Neural cell (in vitro differentiated cells): Measurements from ENCODE around the gene CAPN15. TPM values are rescaled to one million over a fixed set of nuclear protein-coding genes. Genes with fewer than 3 reads are reported as not detected.

ENCODE experiments used
- H2AFZ ChIP-seq: fragments of 200-600, 300-800 bp; sonication (generic), shearing (Covaris generic); 2 replicates; pipeline ENCODE4 v1.6.0; 2014; ENCODE audit warnings: low read depth, mild to moderate bottlenecking, antibody characterized with exemption, low read length, moderate library complexity
- H3F3A ChIP-seq: fragments of 200-600 bp; shearing (Covaris generic); 2 replicates; pipeline ENCODE4 v1.6.1; 2016; ENCODE audit warnings: mild to moderate bottlenecking, moderate library complexity, mixed read lengths, antibody characterized with exemption, low read length; ENCODE audit not compliant: insufficient read depth, poor library complexity, severe bottlenecking
- H3K27ac ChIP-seq: fragments of 200-600, 300-800 bp; sonication (generic), shearing (Covaris generic); 2 replicates; pipeline ENCODE4 v1.5.1; 2014; ENCODE audit warnings: mild to moderate bottlenecking, low read length, moderate library complexity
- H3K27me3 ChIP-seq: fragments of 300-800, 200-600 bp; sonication (generic), shearing (Covaris generic); 2 replicates; pipeline ENCODE4 v1.6.0; 2014; ENCODE audit warnings: mild to moderate bottlenecking, low read depth, low read length, moderate library complexity; ENCODE audit not compliant: insufficient read depth
- H3K36me3 ChIP-seq: fragments of 300-800, 200-600 bp; sonication (generic), shearing (Covaris generic); 2 replicates; pipeline ENCODE4 v1.5.1; 2014; ENCODE audit warnings: mild to moderate bottlenecking, antibody characterized with exemption, low read length, moderate library complexity; ENCODE audit not compliant: insufficient read depth
- H3K4me2 ChIP-seq: fragments of 300-800, 200-600 bp; sonication (generic), shearing (Covaris generic); 2 replicates; pipeline ENCODE4 v1.6.0; 2014; ENCODE audit warnings: mild to moderate bottlenecking, low read length
- H3K4me3 ChIP-seq: fragments of 300-800, 200-600 bp; sonication (generic), shearing (Covaris generic); 2 replicates; pipeline ENCODE4 v1.5.1; 2014; ENCODE audit warnings: mild to moderate bottlenecking, low read length, moderate library complexity
- H3K79me2 ChIP-seq: fragments of 200-600 bp; shearing (Covaris generic); replicated peaks from 2 replicates; pipeline ENCODE4 v1.6.0; 2014; ENCODE audit warnings: mild to moderate bottlenecking, low read length, moderate library complexity; ENCODE audit not compliant: insufficient read depth
- H3K9ac ChIP-seq: fragments of 300-800, 200-600 bp; sonication (generic), shearing (Covaris generic); 2 replicates; pipeline ENCODE4 v1.6.1; 2016; ENCODE audit warnings: mild to moderate bottlenecking, low read length, mixed read lengths
- H3K9me2 ChIP-seq: fragments of 200-600 bp; shearing (Covaris generic); 2 replicates; pipeline ENCODE4 v1.6.1; 2016; ENCODE audit warnings: mild to moderate bottlenecking, low read length, mixed read lengths; ENCODE audit not compliant: insufficient read depth
- H3K9me3 ChIP-seq: fragments of 200-600, 300-800 bp; sonication (generic), shearing (Covaris generic); 2 replicates; pipeline ENCODE4 v1.6.1; 2016; ENCODE audit warnings: mild to moderate bottlenecking, mixed run types, low read length, moderate library complexity, mixed read lengths
- H4K20me1 ChIP-seq: fragments of 200-600 bp; shearing (Covaris generic); 2 replicates; pipeline ENCODE4 v1.6.1; 2016; ENCODE audit warnings: mild to moderate bottlenecking, mixed run types; ENCODE audit not compliant: insufficient read depth
- EP300 ChIP-seq: fragments of 450-650 bp; conservative IDR thresholded peaks from 2 replicates; pipeline ENCODE4 v1.6.1; 2014; ENCODE audit warnings: antibody characterized with exemption, mild to moderate bottlenecking, moderate library complexity; ENCODE audit not compliant: poor library complexity, severe bottlenecking
- EZH2 ChIP-seq: fragments of 200-600, 300-800 bp; shearing (Covaris generic), sonication (generic); IDR thresholded peaks from 2 replicates; pipeline ENCODE4 v1.6.1; 2014; ENCODE audit warnings: antibody characterized with exemption, low read length, borderline replicate concordance, mild to moderate bottlenecking; ENCODE audit not compliant: insufficient read depth, poor library complexity, severe bottlenecking
- MXI1 ChIP-seq: fragments of 450-650 bp; conservative IDR thresholded peaks from 2 replicates; pipeline ENCODE4 v1.6.1; 2014; ENCODE audit warnings: antibody characterized with exemption, mild to moderate bottlenecking; ENCODE audit not compliant: poor library complexity, severe bottlenecking
- POLR2AphosphoS5 ChIP-seq: IDR thresholded peaks from 2 replicates; pipeline ENCODE4 v1.6.1; 2012
- RAD21 ChIP-seq: fragments of 450-650 bp; conservative IDR thresholded peaks from 2 replicates; pipeline ENCODE4 v1.6.1; 2014; ENCODE audit warnings: antibody characterized with exemption, mild to moderate bottlenecking, moderate library complexity
- SMC3 ChIP-seq: fragments of 450-650 bp; conservative IDR thresholded peaks from 2 replicates; pipeline ENCODE4 v1.6.1; 2014; ENCODE audit warnings: antibody characterized with exemption, mild to moderate bottlenecking, moderate library complexity; ENCODE audit not compliant: poor library complexity
- TAF1 ChIP-seq: IDR thresholded peaks from 2 replicates; pipeline ENCODE4 v1.6.1; 2012; ENCODE audit warnings: low read depth
- polyA plus RNA-seq: library from polyadenylated mRNA; depleted of rRNA; stranded (reverse); fragments of >200 nt; gene quantifications from 2 replicates; pipeline ENCODE4 v1.2.3, GENCODE V29; 2014
- TF ChIP-seq, protein P1 (sequence below): IDR thresholded peaks from 2 replicates; pipeline ENCODE4 v1.6.1; 2012; ENCODE audit warnings: borderline replicate concordance
- TF ChIP-seq, protein P2 (sequence below): fragments of 450-650 bp; IDR thresholded peaks from 2 replicates; pipeline ENCODE4 v1.5.1; 2014; ENCODE audit warnings: antibody characterized with exemption, mild to moderate bottlenecking, moderate library complexity; ENCODE audit not compliant: poor library complexity, severe bottlenecking

CAPN15 gene
- polyA plus RNA-seq, 1 donor from 2014 or later, result 11.5 TPM

DNA sequence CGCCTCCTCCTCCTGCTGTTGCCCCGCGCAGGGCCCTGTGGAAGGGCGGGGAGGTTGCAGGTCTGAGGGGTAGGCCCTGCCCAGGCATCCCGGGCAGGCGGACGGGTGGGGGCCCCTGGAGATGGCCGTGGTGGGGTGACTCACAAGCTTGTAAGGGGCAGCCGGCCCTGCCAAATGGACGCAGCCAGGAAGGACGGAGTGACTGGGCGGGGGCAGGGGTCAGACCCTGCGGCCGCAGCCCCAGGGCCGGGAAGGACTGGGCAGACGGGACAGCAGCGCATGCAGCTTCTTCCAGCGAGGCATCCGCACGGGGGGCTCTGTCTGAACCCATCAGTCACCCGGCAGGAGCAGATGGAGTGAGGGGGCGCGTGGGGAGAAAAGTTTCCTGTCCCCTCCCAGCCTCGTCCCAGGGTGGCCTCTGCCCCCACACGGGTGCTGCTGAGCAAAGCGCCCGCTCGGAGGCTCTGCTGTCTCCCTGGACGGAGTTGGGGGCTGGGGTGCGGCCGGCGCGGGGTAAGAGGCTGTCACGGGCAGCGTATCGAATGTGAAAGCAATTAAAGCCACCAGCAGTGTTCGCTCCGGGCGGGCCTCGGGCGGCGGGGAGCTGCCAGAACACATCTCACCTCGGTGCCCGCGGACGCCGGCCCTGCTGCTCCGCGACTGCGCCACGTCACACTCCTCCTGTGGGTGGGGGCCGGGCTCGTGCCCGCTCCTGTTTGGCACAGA lies 27.3 kb downstream of the CAPN15 start:
- H3K27ac ChIP-seq, result no peak overlapping the region
- H3K79me2 ChIP-seq, result no peaks in the 10 kb centered on the region
- H3K9ac ChIP-seq, result no peak overlapping the region
- no peak overlapping the region for H2AFZ ChIP-seq
- no peak for TF ChIP-seq SMC3
- TF ChIP-seq POLR2AphosphoS5, result no peak
- TF ChIP-seq, protein P1, sequence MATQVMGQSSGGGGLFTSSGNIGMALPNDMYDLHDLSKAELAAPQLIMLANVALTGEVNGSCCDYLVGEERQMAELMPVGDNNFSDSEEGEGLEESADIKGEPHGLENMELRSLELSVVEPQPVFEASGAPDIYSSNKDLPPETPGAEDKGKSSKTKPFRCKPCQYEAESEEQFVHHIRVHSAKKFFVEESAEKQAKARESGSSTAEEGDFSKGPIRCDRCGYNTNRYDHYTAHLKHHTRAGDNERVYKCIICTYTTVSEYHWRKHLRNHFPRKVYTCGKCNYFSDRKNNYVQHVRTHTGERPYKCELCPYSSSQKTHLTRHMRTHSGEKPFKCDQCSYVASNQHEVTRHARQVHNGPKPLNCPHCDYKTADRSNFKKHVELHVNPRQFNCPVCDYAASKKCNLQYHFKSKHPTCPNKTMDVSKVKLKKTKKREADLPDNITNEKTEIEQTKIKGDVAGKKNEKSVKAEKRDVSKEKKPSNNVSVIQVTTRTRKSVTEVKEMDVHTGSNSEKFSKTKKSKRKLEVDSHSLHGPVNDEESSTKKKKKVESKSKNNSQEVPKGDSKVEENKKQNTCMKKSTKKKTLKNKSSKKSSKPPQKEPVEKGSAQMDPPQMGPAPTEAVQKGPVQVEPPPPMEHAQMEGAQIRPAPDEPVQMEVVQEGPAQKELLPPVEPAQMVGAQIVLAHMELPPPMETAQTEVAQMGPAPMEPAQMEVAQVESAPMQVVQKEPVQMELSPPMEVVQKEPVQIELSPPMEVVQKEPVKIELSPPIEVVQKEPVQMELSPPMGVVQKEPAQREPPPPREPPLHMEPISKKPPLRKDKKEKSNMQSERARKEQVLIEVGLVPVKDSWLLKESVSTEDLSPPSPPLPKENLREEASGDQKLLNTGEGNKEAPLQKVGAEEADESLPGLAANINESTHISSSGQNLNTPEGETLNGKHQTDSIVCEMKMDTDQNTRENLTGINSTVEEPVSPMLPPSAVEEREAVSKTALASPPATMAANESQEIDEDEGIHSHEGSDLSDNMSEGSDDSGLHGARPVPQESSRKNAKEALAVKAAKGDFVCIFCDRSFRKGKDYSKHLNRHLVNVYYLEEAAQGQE, result no peak
- H3K36me3 ChIP-seq, result no peaks in the 10 kb centered on the region
- H4K20me1 ChIP-seq, result no peaks in the 10 kb centered on the region
- no peaks in the 10 kb centered on the region for H3K9me2 ChIP-seq
- H3K9me3 ChIP-seq, result no peaks in the 10 kb centered on the region
- H3K4me2 ChIP-seq, result no peak overlapping the region
- no peak overlapping the region for H3K4me3 ChIP-seq
- H3F3A ChIP-seq, result no peaks in the 10 kb centered on the region
- peaks cover 17% of the 10 kb centered on the region for H3K27me3 ChIP-seq

DNA sequence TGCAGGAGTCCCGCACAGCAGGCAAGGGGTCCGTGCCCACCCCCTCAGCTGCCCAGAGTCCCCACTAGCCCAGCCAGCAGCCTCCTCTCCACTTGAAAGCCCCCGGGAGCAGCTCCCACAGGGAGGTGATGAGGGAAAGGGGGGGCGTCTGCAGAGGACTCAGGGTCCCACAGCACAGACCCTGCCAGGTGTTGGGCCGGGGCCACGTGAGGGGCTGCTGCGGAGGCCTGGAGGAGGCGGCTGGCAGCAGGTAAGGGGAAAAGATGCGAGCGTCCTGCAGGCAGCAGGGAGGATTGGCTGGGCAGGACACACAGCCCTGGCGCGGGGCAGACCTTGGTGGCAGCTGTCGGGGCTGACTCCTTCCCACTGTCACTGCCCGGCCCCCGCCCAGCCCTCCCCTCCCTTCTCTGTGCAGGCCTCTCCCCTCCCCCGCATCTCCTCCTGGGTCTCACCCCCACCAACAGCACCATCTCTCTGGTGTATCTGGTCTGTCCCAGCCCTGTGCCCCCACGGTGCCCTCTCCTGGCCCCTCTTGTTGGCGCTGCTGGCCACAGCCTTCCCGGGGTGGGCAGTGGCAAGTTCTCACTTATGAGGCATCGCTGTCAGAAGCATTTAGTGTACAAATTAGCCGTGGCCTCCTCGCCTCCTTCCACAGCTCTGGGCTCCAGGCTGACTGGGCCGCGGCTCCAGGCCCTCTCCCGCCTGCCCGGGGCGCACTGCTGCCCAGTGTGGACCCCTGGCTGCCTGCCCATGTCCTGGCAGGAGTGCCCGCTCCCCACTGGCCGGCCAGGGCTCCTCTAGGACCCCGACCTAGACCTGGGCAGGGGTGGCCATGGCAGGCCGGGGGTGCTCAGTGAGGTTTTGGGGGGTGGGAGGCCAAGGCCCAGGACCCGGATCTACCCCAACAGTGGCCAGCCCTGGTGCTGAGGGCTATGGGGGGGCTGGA lies 28.3 kb downstream of the CAPN15 start:
- Histone ChIP-seq H3K27me3 (peaks cover 21% of the 10 kb centered on the region), H3K27ac (no peak overlapping the region), H3K79me2 (no peaks in the 10 kb centered on the region), H3K4me2 (no peak overlapping the region), H2AFZ (no peak overlapping the region), H3K9me3 (no peaks in the 10 kb centered on the region), H3F3A (no peaks in the 10 kb centered on the region), H3K9ac (no peak overlapping the region), H3K4me3 (no peak overlapping the region), H4K20me1 (no peaks in the 10 kb centered on the region), H3K9me2 (no peaks in the 10 kb centered on the region), H3K36me3 (no peaks in the 10 kb centered on the region)
- TF ChIP-seq, protein P1, result no peak
- TF ChIP-seq, protein P2, sequence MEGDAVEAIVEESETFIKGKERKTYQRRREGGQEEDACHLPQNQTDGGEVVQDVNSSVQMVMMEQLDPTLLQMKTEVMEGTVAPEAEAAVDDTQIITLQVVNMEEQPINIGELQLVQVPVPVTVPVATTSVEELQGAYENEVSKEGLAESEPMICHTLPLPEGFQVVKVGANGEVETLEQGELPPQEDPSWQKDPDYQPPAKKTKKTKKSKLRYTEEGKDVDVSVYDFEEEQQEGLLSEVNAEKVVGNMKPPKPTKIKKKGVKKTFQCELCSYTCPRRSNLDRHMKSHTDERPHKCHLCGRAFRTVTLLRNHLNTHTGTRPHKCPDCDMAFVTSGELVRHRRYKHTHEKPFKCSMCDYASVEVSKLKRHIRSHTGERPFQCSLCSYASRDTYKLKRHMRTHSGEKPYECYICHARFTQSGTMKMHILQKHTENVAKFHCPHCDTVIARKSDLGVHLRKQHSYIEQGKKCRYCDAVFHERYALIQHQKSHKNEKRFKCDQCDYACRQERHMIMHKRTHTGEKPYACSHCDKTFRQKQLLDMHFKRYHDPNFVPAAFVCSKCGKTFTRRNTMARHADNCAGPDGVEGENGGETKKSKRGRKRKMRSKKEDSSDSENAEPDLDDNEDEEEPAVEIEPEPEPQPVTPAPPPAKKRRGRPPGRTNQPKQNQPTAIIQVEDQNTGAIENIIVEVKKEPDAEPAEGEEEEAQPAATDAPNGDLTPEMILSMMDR, result no peak
- TF ChIP-seq EP300 (no peak), TAF1 (no peak), MXI1 (no peak), EZH2 (no peak), POLR2AphosphoS5 (no peak), SMC3 (no peak), RAD21 (no peak)
